Panc1 (cell line): ENCODE results near the gene TTC29.

Experiments
- CTCF ChIP-seq: fragments of 450-650 bp; IDR thresholded peaks from 2 replicates; pipeline ENCODE4 v1.5.1; 2017; ENCODE audit warnings: mild to moderate bottlenecking
- POLR2AphosphoS5 ChIP-seq: IDR thresholded peaks from 2 replicates; pipeline ENCODE4 v1.6.1; 2012; ENCODE audit warnings: mild to moderate bottlenecking, low read depth, low read length, moderate library complexity
- REST ChIP-seq, 2 experiments: IDR thresholded peaks; 2 replicates each; pipeline ENCODE4 v1.6.1; 2011 to 2012; ENCODE audit warnings: low read depth in 2 of 2, control low read depth in 1 of 2, low read length in 1 of 2, mild to moderate bottlenecking in 1 of 2, moderate library complexity in 1 of 2; ENCODE audit not compliant: insufficient read depth in 1 of 2
- SIN3A ChIP-seq: IDR thresholded peaks from 2 replicates; pipeline ENCODE4 v1.6.1; 2012; ENCODE audit warnings: low read depth, mild to moderate bottlenecking, low read length, moderate library complexity, borderline replicate concordance; ENCODE audit not compliant: insufficient read depth
- TCF7L2 ChIP-seq: IDR thresholded peaks from 2 replicates; pipeline ENCODE4 v1.6.1; 2011; ENCODE audit warnings: mild to moderate bottlenecking, low read depth, low read length, inconsistent platforms

- TF ChIP-seq POLR2AphosphoS5 (no peak), CTCF (no peak), REST (IDR thresholded peaks at IDR 0.05; ENCODE audit: insufficient read depth in 1 of 2, low read depth in 2 of 2, low read length in 1 of 2) (no peak), TCF7L2 (no peak), SIN3A (no peak)
These were observed 157.9 kb downstream of the TTC29 start for GRCh38 chr4:146787731-146788130.
